ENCODE measurements around the gene POLR3K.

DNA sequence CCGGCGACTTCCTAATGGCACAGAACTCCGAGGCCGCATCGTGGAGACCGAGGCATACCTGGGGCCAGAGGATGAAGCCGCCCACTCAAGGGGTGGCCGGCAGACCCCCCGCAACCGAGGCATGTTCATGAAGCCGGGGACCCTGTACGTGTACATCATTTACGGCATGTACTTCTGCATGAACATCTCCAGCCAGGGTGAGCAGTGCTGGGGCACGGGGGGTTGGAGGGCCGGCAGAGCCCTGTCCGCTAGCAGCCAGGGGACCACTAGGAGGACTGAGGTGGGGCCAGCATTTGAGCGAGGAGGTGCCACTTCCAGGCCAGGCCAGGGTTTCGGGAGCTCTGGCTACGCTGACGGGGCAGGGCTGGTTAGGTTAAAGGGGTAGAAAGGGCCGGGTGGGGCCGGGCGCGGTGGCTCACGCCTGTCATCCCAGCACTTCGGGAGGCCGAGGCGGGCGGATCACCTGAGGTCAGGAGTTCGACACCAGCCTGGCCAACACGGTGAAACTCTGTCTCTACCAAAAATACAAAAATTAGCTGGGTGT lies 29.7 kb upstream of the POLR3K start:
- TF ChIP-seq CTCF (IDR thresholded peaks at IDR 0.05; ENCODE audit: borderline replicate concordance, extremely low read depth, low read length, poor library complexity, severe bottlenecking) (no peak), EZH2 (IDR thresholded peaks at IDR 0.05; ENCODE audit: borderline replicate concordance, low read depth, low read length, severe bottlenecking) (no peak)
